ENCODE results near the gene PROB1. TPM values are rescaled to one million over a fixed set of nuclear protein-coding genes. Genes with fewer than 3 reads are reported as not detected.

The PROB1 gene
- total and polyA plus RNA-seq, 2 of the 13 experiments (the other 11 are each of a cell fraction or from before 2014, with no cell fraction given) = 0.69 to 1.1 TPM

DNA sequence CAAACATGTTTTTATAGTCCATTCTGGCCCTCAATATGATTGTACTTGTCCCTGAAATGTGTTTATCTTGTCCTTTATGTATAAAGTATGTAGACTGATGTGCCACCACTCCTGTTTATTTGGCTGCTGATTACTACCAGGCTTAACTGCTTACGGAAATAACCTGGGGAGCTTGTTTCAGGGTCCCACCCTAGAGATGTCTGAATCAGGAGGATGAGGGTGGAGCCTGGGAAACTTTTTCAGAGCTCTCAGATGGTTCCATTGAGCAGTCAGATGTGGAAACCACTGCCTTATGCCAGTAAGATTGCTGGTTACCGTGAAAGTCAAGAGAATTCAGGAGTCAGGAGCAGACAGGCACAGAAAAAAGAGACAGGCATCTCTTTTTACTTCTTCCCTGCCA lies 31.0 kb downstream of the PROB1 start:
- H3K4me3 ChIP-seq (replicated peaks in 1 of 3; ENCODE audit: insufficient read depth in 1 of 3, low read depth in 2 of 3, low read length in 3 of 3) = no peak overlapping the region
- H3K9me3 ChIP-seq (ENCODE audit: low read length) = no peaks in the 10 kb centered on the region
- CTCF ChIA-PET (ENCODE audit: low intra/inter-chr PET ratio, low total read pairs) = no interaction called here
- peaks cover 14 to 48% of the 10 kb centered on the region in 2 experiments for H3K36me3 ChIP-seq (replicated peaks in 1 of 2; ENCODE audit: control insufficient read depth in 1 of 2, insufficient read depth in 2 of 2, low read length in 2 of 2)
- no peak for TF ChIP-seq JUND (CRISPR knock-in tag; IDR thresholded peaks at IDR 0.05)
- peaks cover 29% of the 10 kb centered on the region for H3K79me2 ChIP-seq (ENCODE audit: insufficient read depth, low read length)
- ATAC-seq (no peak), DNase-seq (ENCODE audit: low spot score) (no peak), FAIRE-seq (no peak)
- H3K4me2 ChIP-seq (ENCODE audit: low read depth, low read length) = no peak overlapping the region
- POLR2A ChIA-PET = no interaction called here
- H4K20me1 ChIP-seq (ENCODE audit: insufficient read depth, low read length) = peaks cover 34% of the 10 kb centered on the region; the same call in 1 of the 2 replicates
- no peaks in the 10 kb centered on the region for H3K27me3 ChIP-seq (ENCODE audit: control insufficient read depth in 1 of 2, insufficient read depth in 2 of 2, low read length in 2 of 2)
- H3K4me1 ChIP-seq (ENCODE audit: insufficient read depth, low read length) = no peaks in the 10 kb centered on the region
- intact Hi-C loops (cut with micrococcal nuclease; ENCODE audit: unreplicated experiment) (no loop called here), in situ Hi-C loops (cut with HindIII; ENCODE audit: extremely low pct_ligation_motif_present, low pct_unique_long_range_greater_than_20kb) (no loop called here)
- no TSS peak for BruUV-seq (replicated peaks)
- H3K9ac ChIP-seq (ENCODE audit: insufficient read depth, low read depth, low read length) = no peak overlapping the region
- 100% methylated on average over 2 of the region's 2 CpGs for WGBS (ENCODE audit: low lambda C conversion rate)
- H2AFZ ChIP-seq (ENCODE audit: low read length) = no peak overlapping the region
- H3K27ac ChIP-seq (ENCODE audit: extremely low read length, insufficient read depth, low read length) = no peak overlapping the region

- in situ Hi-C loops (cut with HindIII; ENCODE audit: extremely low pct_ligation_motif_present, low pct_unique_long_range_greater_than_20kb) = no loop called here
- POLR2A ChIA-PET = interaction anchor here (0.7 kb wide), 1 partner anchor 17 kb away, joined by 4 read pairs; no protein-coding TSS in a partner anchor
- Histone ChIP-seq H2AFZ (ENCODE audit: low read length) (no peak overlapping the region), H4K20me1 (ENCODE audit: insufficient read depth, low read length) (peaks cover 49% of the 10 kb centered on the region), H3K9me3 (ENCODE audit: low read length) (no peaks in the 10 kb centered on the region), H3K9ac (ENCODE audit: insufficient read depth, low read depth, low read length) (no peak overlapping the region), H3K79me2 (ENCODE audit: insufficient read depth, low read length) (peaks cover 48% of the 10 kb centered on the region), H3K4me1 (ENCODE audit: insufficient read depth, low read length) (no peaks in the 10 kb centered on the region), H3K4me2 (ENCODE audit: low read depth, low read length) (no peak overlapping the region), H3K27me3 (ENCODE audit: control insufficient read depth in 1 of 2, insufficient read depth in 2 of 2, low read length in 2 of 2) (no peaks in the 10 kb centered on the region), H3K27ac (ENCODE audit: extremely low read length, insufficient read depth, low read length) (no peak overlapping the region), H3K4me3 (replicated peaks in 1 of 3; ENCODE audit: insufficient read depth in 1 of 3, low read depth in 2 of 3, low read length in 3 of 3) (no peak overlapping the region), H3K36me3 (replicated peaks in 1 of 2; ENCODE audit: control insufficient read depth in 1 of 2, insufficient read depth in 2 of 2, low read length in 2 of 2) (peaks cover 12 to 42% of the 10 kb centered on the region in 2 experiments)
- DNase-seq (ENCODE audit: low spot score) = no peak
- intact Hi-C loops (cut with micrococcal nuclease; ENCODE audit: unreplicated experiment) = no loop called here
- no peak for FAIRE-seq
- CTCF ChIA-PET (ENCODE audit: low intra/inter-chr PET ratio, low total read pairs) = no interaction called here
- no TSS peak for BruUV-seq (replicated peaks)
- no peak for ATAC-seq
- WGBS (ENCODE audit: low lambda C conversion rate) = 96% methylated on average over 6 of the region's 6 CpGs
- TF ChIP-seq RBM22 (optimal IDR thresholded peaks at IDR 0.05; ENCODE audit: low read length) (peak; percentile 1), TOE1 (CRISPR knock-in tag; IDR thresholded peaks at IDR 0.05) (no peak), ZNF746 (CRISPR knock-in tag; IDR thresholded peaks at IDR 0.05) (no peak), HCFC1 (IDR thresholded peaks at IDR 0.05; ENCODE audit: low read depth, low read length) (no peak), ZNF737 (CRISPR knock-in tag; IDR thresholded peaks at IDR 0.05; ENCODE audit: borderline replicate concordance) (no peak)
- TF ChIP-seq, protein P1, sequence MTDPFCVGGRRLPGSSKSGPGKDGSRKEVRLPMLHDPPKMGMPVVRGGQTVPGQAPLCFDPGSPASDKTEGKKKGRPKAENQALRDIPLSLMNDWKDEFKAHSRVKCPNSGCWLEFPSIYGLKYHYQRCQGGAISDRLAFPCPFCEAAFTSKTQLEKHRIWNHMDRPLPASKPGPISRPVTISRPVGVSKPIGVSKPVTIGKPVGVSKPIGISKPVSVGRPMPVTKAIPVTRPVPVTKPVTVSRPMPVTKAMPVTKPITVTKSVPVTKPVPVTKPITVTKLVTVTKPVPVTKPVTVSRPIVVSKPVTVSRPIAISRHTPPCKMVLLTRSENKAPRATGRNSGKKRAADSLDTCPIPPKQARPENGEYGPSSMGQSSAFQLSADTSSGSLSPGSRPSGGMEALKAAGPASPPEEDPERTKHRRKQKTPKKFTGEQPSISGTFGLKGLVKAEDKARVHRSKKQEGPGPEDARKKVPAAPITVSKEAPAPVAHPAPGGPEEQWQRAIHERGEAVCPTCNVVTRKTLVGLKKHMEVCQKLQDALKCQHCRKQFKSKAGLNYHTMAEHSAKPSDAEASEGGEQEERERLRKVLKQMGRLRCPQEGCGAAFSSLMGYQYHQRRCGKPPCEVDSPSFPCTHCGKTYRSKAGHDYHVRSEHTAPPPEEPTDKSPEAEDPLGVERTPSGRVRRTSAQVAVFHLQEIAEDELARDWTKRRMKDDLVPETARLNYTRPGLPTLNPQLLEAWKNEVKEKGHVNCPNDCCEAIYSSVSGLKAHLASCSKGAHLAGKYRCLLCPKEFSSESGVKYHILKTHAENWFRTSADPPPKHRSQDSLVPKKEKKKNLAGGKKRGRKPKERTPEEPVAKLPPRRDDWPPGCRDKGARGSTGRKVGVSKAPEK (CRISPR knock-in tag; IDR thresholded peaks at IDR 0.05; ENCODE audit: borderline replicate concordance) = no peak
- TF ChIP-seq, protein P2, sequence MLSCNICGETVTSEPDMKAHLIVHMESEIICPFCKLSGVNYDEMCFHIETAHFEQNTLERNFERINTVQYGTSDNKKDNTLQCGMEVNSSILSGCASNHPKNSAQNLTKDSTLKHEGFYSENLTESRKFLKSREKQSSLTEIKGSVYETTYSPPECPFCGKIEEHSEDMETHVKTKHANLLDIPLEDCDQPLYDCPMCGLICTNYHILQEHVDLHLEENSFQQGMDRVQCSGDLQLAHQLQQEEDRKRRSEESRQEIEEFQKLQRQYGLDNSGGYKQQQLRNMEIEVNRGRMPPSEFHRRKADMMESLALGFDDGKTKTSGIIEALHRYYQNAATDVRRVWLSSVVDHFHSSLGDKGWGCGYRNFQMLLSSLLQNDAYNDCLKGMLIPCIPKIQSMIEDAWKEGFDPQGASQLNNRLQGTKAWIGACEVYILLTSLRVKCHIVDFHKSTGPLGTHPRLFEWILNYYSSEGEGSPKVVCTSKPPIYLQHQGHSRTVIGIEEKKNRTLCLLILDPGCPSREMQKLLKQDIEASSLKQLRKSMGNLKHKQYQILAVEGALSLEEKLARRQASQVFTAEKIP (CRISPR knock-in tag; IDR thresholded peaks at IDR 0.05; ENCODE audit: borderline replicate concordance) = no peak
Observed at GRCh38 chr5:139361835-139362429, 33.0 kb downstream of the PROB1 start.
